GM21786 (cell line): Measurements from ENCODE around the gene KCNN1.

ENCODE experiments used
- ATAC-seq: cut with Tn5 transposase; IDR thresholded peaks from one replicate; pipeline ENCODE4 v1.9.1; 2021; ENCODE audit not compliant: unreplicated experiment

KCNN1 gene

DNA sequence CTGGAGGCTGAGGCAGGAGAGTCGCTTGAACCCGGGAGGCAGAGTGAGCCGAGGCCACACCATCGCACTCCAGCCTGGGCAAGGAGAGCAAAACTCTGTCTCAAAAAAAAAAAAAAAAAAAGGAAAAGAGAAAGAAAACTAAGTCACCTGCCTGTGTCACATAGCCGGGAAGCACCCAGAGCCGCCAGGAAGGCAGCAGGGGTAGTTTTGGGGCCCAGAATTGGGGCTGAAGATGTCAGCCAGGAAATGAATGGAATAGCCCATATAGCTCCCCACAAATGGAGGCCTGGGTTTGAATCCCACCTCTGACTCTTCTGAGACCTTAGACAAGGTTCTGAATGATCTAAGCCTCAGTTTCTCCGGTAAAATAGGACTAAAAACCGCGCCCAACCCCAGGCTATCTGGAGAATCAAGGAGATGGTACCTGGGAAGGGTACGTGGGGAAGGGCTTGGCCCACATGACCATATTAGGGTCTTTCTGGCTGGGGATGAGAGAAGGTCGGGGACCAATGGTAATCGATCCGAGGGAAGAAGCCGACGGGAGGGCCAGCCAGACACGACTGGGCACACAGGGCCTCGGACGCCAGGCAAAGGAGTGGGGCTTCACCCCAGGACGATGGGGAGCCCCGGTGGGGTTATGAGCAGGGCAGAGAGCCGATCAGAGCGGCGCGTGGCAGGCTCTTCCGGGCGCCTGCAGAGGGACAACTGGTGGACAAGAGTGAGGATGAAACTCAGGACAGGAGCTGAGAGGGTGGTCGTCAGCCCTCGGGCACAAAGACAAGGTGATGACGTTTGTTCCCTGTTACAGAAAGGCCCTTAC is 19.7 kb upstream of the KCNN1 start:
- peak; percentile 12 for ATAC-seq

DNA sequence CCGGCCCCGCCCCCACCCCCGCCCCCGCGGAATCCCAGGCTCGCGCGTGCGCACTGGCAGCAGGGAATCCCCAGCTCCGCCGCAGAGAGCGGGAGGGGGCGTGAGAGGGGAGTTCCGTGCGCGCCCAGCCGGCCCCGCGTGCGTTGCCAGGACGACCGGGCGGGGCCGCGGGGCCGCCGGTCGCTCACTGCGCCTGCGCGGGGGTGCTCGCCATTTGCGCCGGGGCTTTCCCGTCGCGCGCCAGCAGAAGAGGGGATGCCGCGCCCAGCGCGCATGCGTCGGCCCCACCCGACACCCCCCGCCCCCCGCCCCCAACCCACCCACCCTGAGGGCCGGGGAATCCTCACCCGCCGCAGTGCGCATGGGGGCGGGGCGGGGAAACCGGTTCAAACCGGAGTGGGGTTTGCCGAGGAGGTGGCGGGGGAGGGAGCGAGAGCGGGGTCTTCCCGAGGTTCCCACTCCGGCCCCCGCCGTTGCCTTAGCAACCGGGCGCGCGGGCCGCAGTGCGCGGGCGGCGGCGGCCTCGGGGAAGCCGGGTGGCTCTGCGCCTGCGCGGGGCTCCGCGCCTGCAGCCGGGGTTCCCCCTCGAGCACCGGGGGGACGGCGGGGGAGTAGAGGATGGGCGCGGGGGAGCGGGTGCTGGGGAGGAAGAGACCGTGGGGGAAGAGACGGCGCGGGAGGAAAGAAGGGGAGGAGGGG is 18.9 kb upstream of the KCNN1 start:
- peak; percentile 35 for ATAC-seq

GRCh38 chr19:17948514-17948900 is 18.4 kb upstream of the KCNN1 start:
- no peak for ATAC-seq

- ATAC-seq: no peak
Measured at GRCh38 chr19:17948931-17949930, 17.7 kb upstream of the KCNN1 start.

DNA sequence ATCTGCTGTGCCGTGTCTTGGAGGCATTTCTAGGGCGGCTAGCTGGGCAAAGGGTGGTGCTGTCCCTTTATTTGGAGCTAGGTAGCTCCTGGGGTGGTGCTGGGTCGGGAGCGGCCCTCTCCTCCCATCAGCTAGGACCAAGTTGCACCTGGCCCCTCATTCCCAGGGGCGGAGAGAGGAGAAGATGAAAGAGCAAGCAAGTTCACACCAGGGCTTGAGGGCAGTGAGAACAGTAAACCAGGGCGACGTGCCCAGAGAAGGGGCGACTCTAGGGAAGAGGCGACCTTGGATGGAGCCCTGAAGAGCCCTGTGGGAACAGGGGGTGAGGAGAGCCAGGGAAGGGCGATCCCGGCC is 17.0 kb upstream of the KCNN1 start:
- ATAC-seq: no peak

GRCh38 chr19:17950310-17951156 is 16.4 kb upstream of the KCNN1 start:
- no peak for ATAC-seq

GRCh38 chr19:17951157-17951989 is 15.5 kb upstream of the KCNN1 start:
- no peak for ATAC-seq

DNA sequence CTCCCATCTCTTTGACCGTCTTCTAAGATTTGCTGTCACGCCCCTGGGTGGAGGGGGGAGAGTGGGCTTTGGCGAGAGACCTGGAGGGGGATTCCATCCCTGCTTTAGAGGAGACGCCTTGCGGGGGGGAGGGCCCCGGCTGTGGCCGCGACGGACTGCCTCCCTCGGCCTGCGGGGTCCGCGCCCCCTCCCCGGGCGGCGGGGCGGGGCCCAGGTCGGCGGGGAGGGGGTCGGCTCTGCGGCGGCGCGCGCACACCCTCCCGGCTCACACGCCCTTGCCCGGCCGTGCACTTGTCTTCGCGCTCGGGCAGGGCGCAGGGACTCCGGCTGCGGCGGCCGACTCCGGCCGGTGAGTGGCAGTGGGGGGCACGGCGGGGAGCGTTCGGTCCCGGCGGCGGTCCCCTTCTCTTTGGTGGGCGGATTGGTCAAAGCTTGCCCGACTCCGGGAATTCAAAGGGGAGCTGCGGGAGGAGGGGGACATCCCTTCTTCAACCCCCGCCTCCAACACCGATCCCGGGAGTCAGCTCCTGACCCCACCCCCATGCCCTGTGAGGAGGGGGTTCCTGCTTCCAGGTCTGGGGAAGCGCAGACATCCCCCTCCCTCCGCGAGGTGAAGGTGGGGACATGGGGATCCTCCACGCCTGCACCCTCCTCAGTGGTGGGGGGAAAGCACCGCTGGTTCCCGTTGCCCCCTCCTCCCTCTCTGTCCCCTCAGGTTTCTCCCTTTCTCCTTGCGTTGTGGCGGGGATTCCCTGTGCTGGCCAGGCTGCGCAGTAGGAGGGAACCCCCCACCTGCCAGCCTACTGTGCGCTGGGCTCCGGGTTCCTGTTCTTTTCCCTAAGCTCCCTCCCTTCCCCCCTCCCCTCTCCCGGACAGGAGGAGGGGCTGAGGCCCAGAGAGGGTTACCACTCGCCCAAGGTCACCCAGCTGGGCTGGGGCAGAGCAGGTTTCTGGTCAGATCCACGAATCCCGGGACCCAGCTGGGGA is 14.6 kb upstream of the KCNN1 start:
- no peak for ATAC-seq

GRCh38 chr19:17953316-17953801 is 13.5 kb upstream of the KCNN1 start:
- ATAC-seq: no peak

DNA sequence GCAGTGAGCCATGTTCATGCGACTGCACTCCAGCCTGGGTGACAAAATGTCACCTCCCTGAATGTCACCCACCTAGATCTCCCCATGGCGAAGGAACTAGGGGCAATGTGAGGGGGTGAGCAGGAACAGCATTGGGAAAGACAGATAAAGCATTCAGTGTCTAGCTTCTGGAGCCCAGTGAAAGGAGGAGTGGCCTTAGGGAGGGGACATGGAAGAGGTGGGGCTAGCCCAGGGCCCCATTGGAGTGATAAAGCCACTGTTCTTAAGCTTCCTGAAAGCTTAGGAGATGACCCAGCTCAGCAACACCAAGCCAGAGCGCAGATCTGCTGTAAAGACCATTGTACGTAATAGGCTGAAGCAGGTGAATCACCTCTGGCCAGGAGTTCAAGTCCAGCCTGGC is 13.0 kb upstream of the KCNN1 start:
- ATAC-seq: no peak

- ATAC-seq: no peak
Measured at GRCh38 chr19:17954401-17954800, 12.5 kb upstream of the KCNN1 start.

DNA sequence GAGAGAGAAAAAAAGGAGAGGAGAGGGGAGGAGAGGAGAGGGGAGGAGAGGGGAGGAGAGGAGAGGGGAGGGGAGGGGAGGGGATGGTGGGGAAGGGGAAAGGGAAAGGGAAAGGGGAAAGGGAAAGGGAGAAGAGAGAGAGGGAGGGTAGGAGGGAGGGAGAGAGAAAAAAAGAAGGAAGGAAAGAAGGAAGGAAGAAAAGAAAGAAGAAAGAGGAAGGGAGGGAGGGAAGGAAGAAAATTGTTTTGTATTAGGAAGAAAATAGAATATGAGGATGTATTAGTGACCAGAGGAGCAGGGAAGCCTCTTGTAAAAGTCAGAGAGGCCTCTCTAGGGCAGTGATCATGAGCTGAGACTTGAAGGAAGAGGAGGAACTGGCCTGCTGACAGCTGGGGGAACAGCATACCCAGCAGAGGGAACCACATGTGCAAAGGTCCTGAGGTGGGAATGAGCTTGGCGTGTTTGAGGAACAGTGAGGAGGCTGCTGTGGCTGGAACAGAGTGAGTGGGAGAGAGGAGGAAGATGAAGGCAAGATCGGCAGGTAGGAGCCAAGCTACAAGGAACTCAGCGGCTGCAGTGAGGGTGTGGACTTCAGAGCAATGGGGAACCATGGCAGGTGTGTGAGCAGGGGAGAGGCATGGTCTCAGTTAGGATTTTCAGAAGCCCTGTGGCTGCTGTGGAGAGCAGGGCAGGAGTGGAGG is 9.6 kb upstream of the KCNN1 start:
- ATAC-seq: no peak

DNA sequence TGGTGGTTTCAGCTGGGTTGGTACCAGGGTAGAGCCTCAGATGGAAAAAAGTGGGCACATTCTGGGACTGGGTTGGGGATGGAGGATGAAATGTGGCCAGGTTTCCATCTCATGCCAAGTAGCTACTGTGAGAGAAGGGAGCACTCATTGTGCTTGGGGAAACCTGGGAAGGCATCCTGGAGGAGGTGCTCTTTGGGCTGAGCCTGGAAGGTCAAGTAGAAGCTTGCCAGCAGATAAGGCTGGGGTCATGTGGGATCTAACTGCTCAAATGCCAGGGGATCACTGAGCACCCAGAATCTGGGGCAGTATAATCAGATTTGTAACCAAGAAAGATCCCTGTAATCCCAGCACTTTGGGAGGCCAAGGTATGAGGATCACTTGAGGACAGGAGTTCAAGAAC is 9.0 kb upstream of the KCNN1 start:
- no peak for ATAC-seq

GRCh38 chr19:17963936-17964691 is 2.8 kb upstream of the KCNN1 start:
- no peak for ATAC-seq

- ATAC-seq: no peak
Measured at GRCh38 chr19:17965370-17966128, 1.4 kb upstream of the KCNN1 start.

DNA sequence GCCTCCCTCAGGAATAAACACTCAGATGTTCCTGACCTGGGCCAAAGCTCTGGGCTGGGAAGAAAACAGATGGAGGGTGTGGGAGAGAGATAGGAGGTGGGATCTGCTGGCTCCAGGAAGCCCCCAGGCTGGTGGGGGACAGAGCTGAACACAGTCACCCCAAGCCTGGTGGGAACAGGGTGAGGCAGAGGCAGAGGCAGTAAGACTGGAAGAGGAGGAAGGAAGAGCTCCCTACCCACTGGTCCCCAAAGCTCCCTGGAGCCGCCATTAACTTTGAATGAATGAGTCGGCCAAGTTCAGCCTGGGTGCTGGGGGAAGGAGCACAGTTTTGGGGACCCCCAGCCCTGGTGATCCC is 801 bp upstream of the KCNN1 start:
- ATAC-seq: no peak
